HG02571 (cell line): ENCODE results near the gene SFXN5.
"Not testable (repeated sequence)": the region's sequence is repeated elsewhere in the genome, so short reads cannot be mapped to it uniquely, and the experiment has no call there.

ENCODE experiments used
- ATAC-seq: cut with Tn5 transposase; IDR thresholded peaks from one replicate; pipeline ENCODE4 v1.9.1; 2021; ENCODE audit warnings: mild to moderate bottlenecking, moderate library complexity; ENCODE audit not compliant: unreplicated experiment

SFXN5 gene

GRCh38 chr2:73071360-73072128, at the start of gene SFXN5:
Gene SFXN5 (minus strand): TSS chr2:73071712. CDS start chr2:73071705, 7 bp downstream.
- ATAC-seq, result peak; percentile 92

GRCh38 chr2:73119611-73120239, 48.2 kb upstream of the SFXN5 start:
- not testable (repeated sequence) for ATAC-seq

GRCh38 chr2:73117441-73117840, 45.9 kb upstream of the SFXN5 start:
- no peak for ATAC-seq

- no peak for ATAC-seq
These were observed 44.9 kb upstream of the SFXN5 start for GRCh38 chr2:73116182-73116960.

- ATAC-seq, result no peak
These were observed 42.9 kb upstream of the SFXN5 start for GRCh38 chr2:73114273-73114867.

GRCh38 chr2:73112913-73113854, 41.7 kb upstream of the SFXN5 start, which contains the start of gene RAB11FIP5:
Gene RAB11FIP5 (minus strand): TSS chr2:73112948. CDS start chr2:73112777, 171 bp downstream.
- peak; percentile 82 for ATAC-seq

GRCh38 chr2:73112026-73112912, 40.8 kb upstream of the SFXN5 start:
- peak; percentile 12 for ATAC-seq

GRCh38 chr2:73111073-73112025, 39.8 kb upstream of the SFXN5 start:
- ATAC-seq, result no peak

- ATAC-seq, result no peak
These were observed 38.9 kb upstream of the SFXN5 start for GRCh38 chr2:73110168-73111072.

- ATAC-seq, result no peak
These were observed 38.1 kb upstream of the SFXN5 start for GRCh38 chr2:73109431-73110167.

- ATAC-seq, result no peak
These were observed 35.9 kb upstream of the SFXN5 start for GRCh38 chr2:73107211-73107926.

- no peak for ATAC-seq
These were observed 35.3 kb upstream of the SFXN5 start for GRCh38 chr2:73106791-73107190.

GRCh38 chr2:73105511-73105971, 34.0 kb upstream of the SFXN5 start:
- no peak for ATAC-seq

- no peak for ATAC-seq
These were observed 33.4 kb upstream of the SFXN5 start for GRCh38 chr2:73104933-73105332.

- ATAC-seq, result no peak
These were observed 31.6 kb upstream of the SFXN5 start for GRCh38 chr2:73103018-73103542.
